ENCODE measurements around the gene RPGRIP1L. TPM values are rescaled to one million over a fixed set of nuclear protein-coding genes. Genes with fewer than 3 reads are reported as not detected.
A peak's percentile ranks its signal among the peaks of the same experiment; 100 is the strongest.

Gene RPGRIP1L
- total and polyA plus RNA-seq, 2 of the 13 experiments (the other 11 are each of a cell fraction or from before 2014, with no cell fraction given) = 5.0 to 13.5 TPM

DNA sequence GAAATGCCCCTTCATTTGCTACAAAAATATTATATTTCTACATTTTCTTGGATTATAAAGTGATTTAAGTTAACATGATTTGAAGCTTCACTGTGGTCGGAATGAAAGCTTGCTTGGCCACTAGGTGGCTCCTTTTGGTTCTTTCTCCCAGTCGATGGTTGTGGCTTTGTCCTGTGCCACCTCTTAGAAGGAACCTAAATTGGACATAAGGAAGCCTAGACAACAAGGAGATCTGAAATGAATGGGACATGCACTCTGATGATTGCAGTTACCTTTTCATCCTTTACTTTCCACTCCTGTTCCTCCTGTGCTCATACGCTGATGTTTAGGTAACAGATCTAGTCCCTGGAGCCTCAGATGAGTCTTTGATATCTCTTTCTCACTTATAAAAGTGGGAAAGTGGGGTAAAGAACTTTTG is 39.5 kb upstream of the RPGRIP1L start (continued):
- TF ChIP-seq, protein P1, sequence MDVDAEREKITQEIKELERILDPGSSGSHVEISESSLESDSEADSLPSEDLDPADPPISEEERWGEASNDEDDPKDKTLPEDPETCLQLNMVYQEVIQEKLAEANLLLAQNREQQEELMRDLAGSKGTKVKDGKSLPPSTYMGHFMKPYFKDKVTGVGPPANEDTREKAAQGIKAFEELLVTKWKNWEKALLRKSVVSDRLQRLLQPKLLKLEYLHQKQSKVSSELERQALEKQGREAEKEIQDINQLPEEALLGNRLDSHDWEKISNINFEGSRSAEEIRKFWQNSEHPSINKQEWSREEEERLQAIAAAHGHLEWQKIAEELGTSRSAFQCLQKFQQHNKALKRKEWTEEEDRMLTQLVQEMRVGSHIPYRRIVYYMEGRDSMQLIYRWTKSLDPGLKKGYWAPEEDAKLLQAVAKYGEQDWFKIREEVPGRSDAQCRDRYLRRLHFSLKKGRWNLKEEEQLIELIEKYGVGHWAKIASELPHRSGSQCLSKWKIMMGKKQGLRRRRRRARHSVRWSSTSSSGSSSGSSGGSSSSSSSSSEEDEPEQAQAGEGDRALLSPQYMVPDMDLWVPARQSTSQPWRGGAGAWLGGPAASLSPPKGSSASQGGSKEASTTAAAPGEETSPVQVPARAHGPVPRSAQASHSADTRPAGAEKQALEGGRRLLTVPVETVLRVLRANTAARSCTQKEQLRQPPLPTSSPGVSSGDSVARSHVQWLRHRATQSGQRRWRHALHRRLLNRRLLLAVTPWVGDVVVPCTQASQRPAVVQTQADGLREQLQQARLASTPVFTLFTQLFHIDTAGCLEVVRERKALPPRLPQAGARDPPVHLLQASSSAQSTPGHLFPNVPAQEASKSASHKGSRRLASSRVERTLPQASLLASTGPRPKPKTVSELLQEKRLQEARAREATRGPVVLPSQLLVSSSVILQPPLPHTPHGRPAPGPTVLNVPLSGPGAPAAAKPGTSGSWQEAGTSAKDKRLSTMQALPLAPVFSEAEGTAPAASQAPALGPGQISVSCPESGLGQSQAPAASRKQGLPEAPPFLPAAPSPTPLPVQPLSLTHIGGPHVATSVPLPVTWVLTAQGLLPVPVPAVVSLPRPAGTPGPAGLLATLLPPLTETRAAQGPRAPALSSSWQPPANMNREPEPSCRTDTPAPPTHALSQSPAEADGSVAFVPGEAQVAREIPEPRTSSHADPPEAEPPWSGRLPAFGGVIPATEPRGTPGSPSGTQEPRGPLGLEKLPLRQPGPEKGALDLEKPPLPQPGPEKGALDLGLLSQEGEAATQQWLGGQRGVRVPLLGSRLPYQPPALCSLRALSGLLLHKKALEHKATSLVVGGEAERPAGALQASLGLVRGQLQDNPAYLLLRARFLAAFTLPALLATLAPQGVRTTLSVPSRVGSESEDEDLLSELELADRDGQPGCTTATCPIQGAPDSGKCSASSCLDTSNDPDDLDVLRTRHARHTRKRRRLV (CRISPR knock-in tag; IDR thresholded peaks at IDR 0.05) = no peak
- TF ChIP-seq ZNF577 (CRISPR knock-in tag; IDR thresholded peaks at IDR 0.05; ENCODE audit: borderline replicate concordance, low read depth) (no peak), NONO (IDR thresholded peaks at IDR 0.05) (no peak), NONO (CRISPR knock-in tag; conservative IDR thresholded peaks at IDR 0.05) (no peak), IRF2 (CRISPR knock-in tag; IDR thresholded peaks at IDR 0.05) (0 out of 2 replicates have a peak, but pooled peaks have one; percentile 26), CCDC6 (CRISPR knock-in tag; IDR thresholded peaks at IDR 0.05) (no peak), PRPF4 (IDR thresholded peaks at IDR 0.05; ENCODE audit: low read depth, low read length, poor library complexity, severe bottlenecking) (no peak), KMT2A (CRISPR knock-in tag; IDR thresholded peaks at IDR 0.05) (no peak), ZNF235 (CRISPR knock-in tag; IDR thresholded peaks at IDR 0.05; ENCODE audit: borderline replicate concordance) (no peak), ZNF331 (CRISPR knock-in tag; IDR thresholded peaks at IDR 0.05) (0 out of 2 replicates have a peak, but pooled peaks have one; percentile 23), SCMH1 (CRISPR knock-in tag; IDR thresholded peaks at IDR 0.05; ENCODE audit: borderline replicate concordance) (no peak), GFI1 (CRISPR knock-in tag; IDR thresholded peaks at IDR 0.05; ENCODE audit: borderline replicate concordance) (no peak)
- TF ChIP-seq, protein P2, sequence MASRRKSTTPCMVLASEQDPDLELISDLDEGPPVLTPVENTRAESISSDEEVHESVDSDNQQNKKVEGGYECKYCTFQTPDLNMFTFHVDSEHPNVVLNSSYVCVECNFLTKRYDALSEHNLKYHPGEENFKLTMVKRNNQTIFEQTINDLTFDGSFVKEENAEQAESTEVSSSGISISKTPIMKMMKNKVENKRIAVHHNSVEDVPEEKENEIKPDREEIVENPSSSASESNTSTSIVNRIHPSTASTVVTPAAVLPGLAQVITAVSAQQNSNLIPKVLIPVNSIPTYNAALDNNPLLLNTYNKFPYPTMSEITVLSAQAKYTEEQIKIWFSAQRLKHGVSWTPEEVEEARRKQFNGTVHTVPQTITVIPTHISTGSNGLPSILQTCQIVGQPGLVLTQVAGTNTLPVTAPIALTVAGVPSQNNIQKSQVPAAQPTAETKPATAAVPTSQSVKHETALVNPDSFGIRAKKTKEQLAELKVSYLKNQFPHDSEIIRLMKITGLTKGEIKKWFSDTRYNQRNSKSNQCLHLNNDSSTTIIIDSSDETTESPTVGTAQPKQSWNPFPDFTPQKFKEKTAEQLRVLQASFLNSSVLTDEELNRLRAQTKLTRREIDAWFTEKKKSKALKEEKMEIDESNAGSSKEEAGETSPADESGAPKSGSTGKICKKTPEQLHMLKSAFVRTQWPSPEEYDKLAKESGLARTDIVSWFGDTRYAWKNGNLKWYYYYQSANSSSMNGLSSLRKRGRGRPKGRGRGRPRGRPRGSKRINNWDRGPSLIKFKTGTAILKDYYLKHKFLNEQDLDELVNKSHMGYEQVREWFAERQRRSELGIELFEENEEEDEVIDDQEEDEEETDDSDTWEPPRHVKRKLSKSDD (CRISPR knock-in tag; IDR thresholded peaks at IDR 0.05; ENCODE audit: low read depth) = no peak
- TF ChIP-seq, protein P3, sequence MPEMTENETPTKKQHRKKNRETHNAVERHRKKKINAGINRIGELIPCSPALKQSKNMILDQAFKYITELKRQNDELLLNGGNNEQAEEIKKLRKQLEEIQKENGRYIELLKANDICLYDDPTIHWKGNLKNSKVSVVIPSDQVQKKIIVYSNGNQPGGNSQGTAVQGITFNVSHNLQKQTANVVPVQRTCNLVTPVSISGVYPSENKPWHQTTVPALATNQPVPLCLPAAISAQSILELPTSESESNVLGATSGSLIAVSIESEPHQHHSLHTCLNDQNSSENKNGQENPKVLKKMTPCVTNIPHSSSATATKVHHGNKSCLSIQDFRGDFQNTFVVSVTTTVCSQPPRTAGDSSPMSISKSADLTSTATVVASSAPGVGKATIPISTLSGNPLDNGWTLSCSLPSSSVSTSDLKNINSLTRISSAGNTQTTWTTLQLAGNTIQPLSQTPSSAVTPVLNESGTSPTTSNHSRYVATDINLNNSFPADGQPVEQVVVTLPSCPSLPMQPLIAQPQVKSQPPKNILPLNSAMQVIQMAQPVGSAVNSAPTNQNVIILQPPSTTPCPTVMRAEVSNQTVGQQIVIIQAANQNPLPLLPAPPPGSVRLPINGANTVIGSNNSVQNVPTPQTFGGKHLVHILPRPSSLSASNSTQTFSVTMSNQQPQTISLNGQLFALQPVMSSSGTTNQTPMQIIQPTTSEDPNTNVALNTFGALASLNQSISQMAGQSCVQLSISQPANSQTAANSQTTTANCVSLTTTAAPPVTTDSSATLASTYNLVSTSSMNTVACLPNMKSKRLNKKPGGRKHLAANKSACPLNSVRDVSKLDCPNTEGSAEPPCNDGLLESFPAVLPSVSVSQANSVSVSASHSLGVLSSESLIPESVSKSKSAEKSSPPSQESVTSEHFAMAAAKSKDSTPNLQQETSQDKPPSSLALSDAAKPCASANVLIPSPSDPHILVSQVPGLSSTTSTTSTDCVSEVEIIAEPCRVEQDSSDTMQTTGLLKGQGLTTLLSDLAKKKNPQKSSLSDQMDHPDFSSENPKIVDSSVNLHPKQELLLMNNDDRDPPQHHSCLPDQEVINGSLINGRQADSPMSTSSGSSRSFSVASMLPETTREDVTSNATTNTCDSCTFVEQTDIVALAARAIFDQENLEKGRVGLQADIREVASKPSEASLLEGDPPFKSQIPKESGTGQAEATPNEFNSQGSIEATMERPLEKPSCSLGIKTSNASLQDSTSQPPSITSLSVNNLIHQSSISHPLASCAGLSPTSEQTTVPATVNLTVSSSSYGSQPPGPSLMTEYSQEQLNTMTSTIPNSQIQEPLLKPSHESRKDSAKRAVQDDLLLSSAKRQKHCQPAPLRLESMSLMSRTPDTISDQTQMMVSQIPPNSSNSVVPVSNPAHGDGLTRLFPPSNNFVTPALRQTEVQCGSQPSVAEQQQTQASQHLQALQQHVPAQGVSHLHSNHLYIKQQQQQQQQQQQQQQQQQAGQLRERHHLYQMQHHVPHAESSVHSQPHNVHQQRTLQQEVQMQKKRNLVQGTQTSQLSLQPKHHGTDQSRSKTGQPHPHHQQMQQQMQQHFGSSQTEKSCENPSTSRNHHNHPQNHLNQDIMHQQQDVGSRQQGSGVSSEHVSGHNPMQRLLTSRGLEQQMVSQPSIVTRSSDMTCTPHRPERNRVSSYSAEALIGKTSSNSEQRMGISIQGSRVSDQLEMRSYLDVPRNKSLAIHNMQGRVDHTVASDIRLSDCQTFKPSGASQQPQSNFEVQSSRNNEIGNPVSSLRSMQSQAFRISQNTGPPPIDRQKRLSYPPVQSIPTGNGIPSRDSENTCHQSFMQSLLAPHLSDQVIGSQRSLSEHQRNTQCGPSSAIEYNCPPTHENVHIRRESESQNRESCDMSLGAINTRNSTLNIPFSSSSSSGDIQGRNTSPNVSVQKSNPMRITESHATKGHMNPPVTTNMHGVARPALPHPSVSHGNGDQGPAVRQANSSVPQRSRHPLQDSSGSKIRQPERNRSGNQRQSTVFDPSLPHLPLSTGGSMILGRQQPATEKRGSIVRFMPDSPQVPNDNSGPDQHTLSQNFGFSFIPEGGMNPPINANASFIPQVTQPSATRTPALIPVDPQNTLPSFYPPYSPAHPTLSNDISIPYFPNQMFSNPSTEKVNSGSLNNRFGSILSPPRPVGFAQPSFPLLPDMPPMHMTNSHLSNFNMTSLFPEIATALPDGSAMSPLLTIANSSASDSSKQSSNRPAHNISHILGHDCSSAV (CRISPR knock-in tag; IDR thresholded peaks at IDR 0.05; ENCODE audit: borderline replicate concordance) = no peak
